ENCODE results near the gene ZNF678. TPM values are rescaled to one million over a fixed set of nuclear protein-coding genes. Genes with fewer than 3 reads are reported as not detected.

Gene ZNF678
- polyA plus RNA-seq = 1 to 10 TPM in 3 of 4 donors, under 1 TPM in 1; 0.89 to 6.9 (median 2.2) TPM
- long read RNA-seq, donor 1 = 0 reads
- long read RNA-seq, donor 2 = 0 reads
- long read RNA-seq, donor 3, full-length matches to known transcripts = 1 of 1 reads
- long read RNA-seq, donor 3, partial matches to known transcripts = 0 of 1 reads
- long read RNA-seq, donor 3, other reads (novel, unspliced or antisense) = 0 of 1 reads
- long read RNA-seq, donor 4 = 0 reads
- long read RNA-seq, donor 5 = 0 reads
- long read RNA-seq, donor 6 = 0 reads
- long read RNA-seq, donor 7 = 0 reads
- long read RNA-seq, donor 8 = 0 reads
- long read RNA-seq, donor 9 = 0 reads
- long read RNA-seq, donor 10 = 0 reads

- DNase-seq (peak; percentile 96), FAIRE-seq (peak; percentile 47)
- no peaks in the 10 kb centered on the region for H3K36me3 ChIP-seq (ENCODE audit: control insufficient read depth in 3 of 3, insufficient read depth in 2 of 3, low read depth in 1 of 3, low read length in 3 of 3)
- WGBS, 3 donors = 0 to 1% (median 1%) methylated on average over 39 of the region's 39 CpGs
- H3K4me1 ChIP-seq (ENCODE audit: control insufficient read depth in 3 of 3, insufficient read depth in 2 of 3, low read depth in 1 of 3, low read length in 2 of 3) = peaks cover 0 to 5% (median 3%) of the 10 kb centered on the region in 3 donors
- H3K9me3 ChIP-seq (ENCODE audit: control insufficient read depth in 2 of 2, insufficient read depth in 1 of 2, low read depth in 1 of 2, low read length in 1 of 2) = peaks cover 2 to 9% of the 10 kb centered on the region in 2 donors
- H3K27me3 ChIP-seq (ENCODE audit: control insufficient read depth in 3 of 3, insufficient read depth in 3 of 3, low read length in 3 of 3) = peaks cover 5 to 40% (median 9%) of the 10 kb centered on the region in 3 donors
- H3K4me3 ChIP-seq (ENCODE audit: low read depth in 1 of 3, low read length in 3 of 3) = peak within 1 kb of the TSS; percentile 66 to 78 (median 74)
- H3K27ac ChIP-seq (ENCODE audit: low read depth in 1 of 3, low read length in 2 of 3) = peak within 1 kb of the TSS; percentile 91 to 99 (median 94)
Observed at GRCh38 chr1:227563324-227564201, at the start of gene ZNF678. Gene ZNF678 (plus strand): TSS chr1:227563556. CDS start chr1:227650992, 87,436 bp downstream.

DNA sequence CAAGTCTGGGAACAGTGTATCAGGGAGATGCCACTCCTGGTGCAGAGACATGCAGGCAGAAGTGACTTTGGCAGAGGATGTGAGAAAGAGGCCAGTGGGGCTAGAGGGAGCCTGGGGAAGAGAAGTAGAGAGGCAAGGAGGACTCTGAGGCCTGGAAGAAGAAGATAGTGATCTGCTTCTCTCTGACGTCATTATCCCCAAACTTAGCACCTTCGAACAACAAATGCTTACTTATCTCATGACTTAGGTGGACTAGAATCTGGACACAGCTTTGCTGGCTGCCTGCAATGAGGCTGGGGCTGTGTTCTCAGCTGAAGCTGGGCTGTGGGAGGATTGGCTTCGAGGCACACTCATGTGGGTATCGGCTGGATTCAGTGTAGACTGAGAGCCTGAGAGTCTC is 44.5 kb upstream of the ZNF678 start:
- no peaks in the 10 kb centered on the region for H3K36me3 ChIP-seq (ENCODE audit: control insufficient read depth in 3 of 3, insufficient read depth in 2 of 3, low read depth in 1 of 3, low read length in 3 of 3)
- H3K27me3 ChIP-seq (ENCODE audit: control insufficient read depth in 3 of 3, insufficient read depth in 3 of 3, low read length in 3 of 3) = peaks cover 0 to 3% (median 0%) of the 10 kb centered on the region in 3 donors
- H3K9me3 ChIP-seq (ENCODE audit: control insufficient read depth in 2 of 2, insufficient read depth in 1 of 2, low read depth in 1 of 2, low read length in 1 of 2) = no peaks in the 10 kb centered on the region
- DNase-seq (no peak), FAIRE-seq (no peak)
- H3K27ac ChIP-seq (ENCODE audit: low read depth in 1 of 3, low read length in 2 of 3) = no peak overlapping the region
- WGBS, 3 donors = 75 to 76% (median 75%) methylated on average over 4 of the region's 4 CpGs
- no peaks in the 10 kb centered on the region for H3K4me1 ChIP-seq (ENCODE audit: control insufficient read depth in 3 of 3, insufficient read depth in 2 of 3, low read depth in 1 of 3, low read length in 2 of 3)
- H3K4me3 ChIP-seq (ENCODE audit: low read depth in 1 of 3, low read length in 3 of 3) = no peak overlapping the region

GRCh38 chr1:227521782-227522181 is 41.6 kb upstream of the ZNF678 start:
- no peaks in the 10 kb centered on the region for H3K9me3 ChIP-seq (ENCODE audit: control insufficient read depth in 2 of 2, insufficient read depth in 1 of 2, low read depth in 1 of 2, low read length in 1 of 2)
- no peak overlapping the region for H3K4me3 ChIP-seq (ENCODE audit: low read depth in 1 of 3, low read length in 3 of 3)
- H3K36me3 ChIP-seq (ENCODE audit: control insufficient read depth in 3 of 3, insufficient read depth in 2 of 3, low read depth in 1 of 3, low read length in 3 of 3) = no peaks in the 10 kb centered on the region
- H3K4me1 ChIP-seq (ENCODE audit: control insufficient read depth in 3 of 3, insufficient read depth in 2 of 3, low read depth in 1 of 3, low read length in 2 of 3) = no peaks in the 10 kb centered on the region
- H3K27me3 ChIP-seq (ENCODE audit: control insufficient read depth in 3 of 3, insufficient read depth in 3 of 3, low read length in 3 of 3) = peaks cover 0 to 2% (median 0%) of the 10 kb centered on the region in 3 donors
- no peak for FAIRE-seq
- DNase-seq = no peak
- 79 to 82% (median 79%) methylated on average over 11 of the region's 11 CpGs for whole genome bisulfite sequencing, 3 donors
- no peak overlapping the region for H3K27ac ChIP-seq (ENCODE audit: low read depth in 1 of 3, low read length in 2 of 3)

DNA sequence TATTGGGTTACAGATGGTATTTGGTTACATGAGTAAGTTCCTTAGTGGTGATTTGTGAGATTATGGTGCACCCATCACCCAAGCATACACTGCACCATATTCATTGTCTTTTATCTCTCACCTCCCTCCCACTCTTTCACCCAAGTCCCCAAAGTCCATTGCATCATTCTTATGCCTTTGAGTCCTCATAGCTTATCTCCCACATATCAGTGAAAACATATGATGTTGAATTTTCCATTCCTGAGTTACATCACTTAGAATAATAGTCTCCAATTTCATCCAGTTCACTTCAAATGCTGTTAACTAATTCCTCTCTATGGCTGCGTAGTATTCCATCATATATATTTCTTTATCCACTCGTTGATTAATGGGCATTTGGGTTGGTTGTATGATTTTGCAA is 36.8 kb upstream of the ZNF678 start:
- H3K9me3 ChIP-seq (ENCODE audit: control insufficient read depth in 2 of 2, insufficient read depth in 1 of 2, low read depth in 1 of 2, low read length in 1 of 2) = peaks cover 0 to 7% of the 10 kb centered on the region in 2 donors
- no peaks in the 10 kb centered on the region for H3K27me3 ChIP-seq (ENCODE audit: control insufficient read depth in 3 of 3, insufficient read depth in 3 of 3, low read length in 3 of 3)
- no peaks in the 10 kb centered on the region for H3K36me3 ChIP-seq (ENCODE audit: control insufficient read depth in 3 of 3, insufficient read depth in 2 of 3, low read depth in 1 of 3, low read length in 3 of 3)
- H3K4me1 ChIP-seq (ENCODE audit: control insufficient read depth in 3 of 3, insufficient read depth in 2 of 3, low read depth in 1 of 3, low read length in 2 of 3) = no peaks in the 10 kb centered on the region
- no peak overlapping the region for H3K27ac ChIP-seq (ENCODE audit: low read depth in 1 of 3, low read length in 2 of 3)
- DNase-seq (no peak), FAIRE-seq (no peak)
- H3K4me3 ChIP-seq (ENCODE audit: low read depth in 1 of 3, low read length in 3 of 3) = no peak overlapping the region
- 82 to 91% (median 87%) methylated on average over 2 of the region's 2 CpGs for WGBS, 3 donors

GRCh38 chr1:227532019-227532619 is 31.2 kb upstream of the ZNF678 start:
- no peak overlapping the region for H3K4me3 ChIP-seq (ENCODE audit: low read depth in 1 of 3, low read length in 3 of 3)
- no peak for DNase-seq
- no peak for FAIRE-seq
- WGBS, 3 donors = 89 to 95% (median 92%) methylated on average over 3 of the region's 3 CpGs
- H3K27me3 ChIP-seq (ENCODE audit: control insufficient read depth in 3 of 3, insufficient read depth in 3 of 3, low read length in 3 of 3) = no peaks in the 10 kb centered on the region
- H3K27ac ChIP-seq (ENCODE audit: low read depth in 1 of 3, low read length in 2 of 3) = no peak overlapping the region
- peaks cover 0 to 24% of the 10 kb centered on the region in 2 donors for H3K9me3 ChIP-seq (ENCODE audit: control insufficient read depth in 2 of 2, insufficient read depth in 1 of 2, low read depth in 1 of 2, low read length in 1 of 2)
- no peaks in the 10 kb centered on the region for H3K4me1 ChIP-seq (ENCODE audit: control insufficient read depth in 3 of 3, insufficient read depth in 2 of 3, low read depth in 1 of 3, low read length in 2 of 3)
- no peaks in the 10 kb centered on the region for H3K36me3 ChIP-seq (ENCODE audit: control insufficient read depth in 3 of 3, insufficient read depth in 2 of 3, low read depth in 1 of 3, low read length in 3 of 3)

DNA sequence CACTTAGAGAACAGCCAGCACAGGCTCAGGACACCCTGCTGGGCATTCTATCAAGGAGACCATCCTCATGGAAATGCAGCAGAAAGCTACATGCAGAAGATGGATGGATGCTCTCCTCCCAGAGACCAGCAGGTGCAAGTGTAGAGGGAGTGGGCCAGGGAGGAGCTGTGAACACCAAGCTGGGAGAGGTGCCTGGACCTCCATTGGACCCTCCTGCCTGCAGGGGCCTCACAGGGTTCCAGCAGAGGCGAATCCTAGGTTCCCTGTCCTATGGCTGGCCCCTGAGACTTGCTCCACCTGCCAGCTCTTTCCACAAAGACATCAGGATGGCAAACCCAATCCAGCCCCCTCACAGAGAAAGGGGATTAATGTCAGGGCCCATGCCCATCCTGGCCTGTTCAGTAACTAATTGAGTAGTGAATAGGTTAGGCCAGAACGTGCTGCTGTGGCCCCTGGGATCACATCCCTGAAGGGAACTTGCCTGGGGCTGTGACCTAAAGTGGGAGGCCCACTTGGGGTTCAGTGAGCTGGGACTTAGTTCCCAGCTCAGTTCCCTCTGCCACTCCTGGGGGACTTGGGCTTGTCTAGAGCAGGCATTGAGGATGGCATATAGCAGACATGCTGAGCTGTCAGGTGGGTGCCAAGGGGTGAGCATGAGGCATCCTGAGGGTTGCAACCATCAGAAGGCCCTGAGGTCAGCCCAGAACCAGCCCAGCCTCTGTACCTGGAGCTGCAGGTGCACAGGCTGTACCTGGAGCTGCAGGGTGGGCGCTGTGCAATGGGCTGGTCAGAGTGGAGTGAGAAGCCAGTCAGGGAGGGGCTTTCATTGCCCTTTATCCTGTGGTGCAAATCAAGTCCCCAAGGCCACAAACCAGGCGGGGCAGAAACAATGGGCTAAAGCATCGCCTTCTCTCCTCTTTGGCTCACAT is 22.9 kb upstream of the ZNF678 start:
- no peak overlapping the region for H3K4me3 ChIP-seq (ENCODE audit: low read depth in 1 of 3, low read length in 3 of 3)
- 86 to 92% (median 87%) methylated on average over 5 of the region's 5 CpGs for WGBS, 3 donors
- H3K4me1 ChIP-seq (ENCODE audit: control insufficient read depth in 3 of 3, insufficient read depth in 2 of 3, low read depth in 1 of 3, low read length in 2 of 3) = peaks cover 0 to 10% (median 0%) of the 10 kb centered on the region in 3 donors
- peaks cover 0 to 2% of the 10 kb centered on the region in 2 donors for H3K9me3 ChIP-seq (ENCODE audit: control insufficient read depth in 2 of 2, insufficient read depth in 1 of 2, low read depth in 1 of 2, low read length in 1 of 2)
- no peak for DNase-seq
- no peak for FAIRE-seq
- no peaks in the 10 kb centered on the region for H3K36me3 ChIP-seq (ENCODE audit: control insufficient read depth in 3 of 3, insufficient read depth in 2 of 3, low read depth in 1 of 3, low read length in 3 of 3)
- no peak overlapping the region for H3K27ac ChIP-seq (ENCODE audit: low read depth in 1 of 3, low read length in 2 of 3)
- no peaks in the 10 kb centered on the region for H3K27me3 ChIP-seq (ENCODE audit: control insufficient read depth in 3 of 3, insufficient read depth in 3 of 3, low read length in 3 of 3)

- Histone ChIP-seq H3K4me1 (ENCODE audit: control insufficient read depth in 3 of 3, insufficient read depth in 2 of 3, low read depth in 1 of 3, low read length in 2 of 3) (peaks cover 0 to 10% (median 0%) of the 10 kb centered on the region in 3 donors), H3K9me3 (ENCODE audit: control insufficient read depth in 2 of 2, insufficient read depth in 1 of 2, low read depth in 1 of 2, low read length in 1 of 2) (peaks cover 0 to 2% of the 10 kb centered on the region in 2 donors), H3K4me3 (ENCODE audit: low read depth in 1 of 3, low read length in 3 of 3) (no peak overlapping the region), H3K36me3 (ENCODE audit: control insufficient read depth in 3 of 3, insufficient read depth in 2 of 3, low read depth in 1 of 3, low read length in 3 of 3) (no peaks in the 10 kb centered on the region), H3K27ac (ENCODE audit: low read depth in 1 of 3, low read length in 2 of 3) (no peak overlapping the region), H3K27me3 (ENCODE audit: control insufficient read depth in 3 of 3, insufficient read depth in 3 of 3, low read length in 3 of 3) (no peaks in the 10 kb centered on the region)
- FAIRE-seq = no peak
- 90 to 95% (median 94%) methylated on average over 5 of the region's 5 CpGs for WGBS, 3 donors
- DNase-seq = no peak
Observed at GRCh38 chr1:227541129-227541528, 22.2 kb upstream of the ZNF678 start.

Data from small intestine (tissue), 16 donors.